HEK293T (cell line): ENCODE data around the gene FSD1.

ENCODE experiments used
- CTCF ChIA-PET: fragments of 350-600 bp; formaldehyde crosslinking; extraction: SDS; loops from one replicate; lab custom pipeline; 2021; ENCODE audit warnings: antibody characterized with exemption, inconsistent platforms; lab: Yijun Ruan, JAX
- POLR2A ChIA-PET: fragments of 350-600 bp; formaldehyde crosslinking; extraction: SDS; loops from one replicate; lab custom pipeline; 2020; ENCODE audit warnings: antibody characterized with exemption, inconsistent platforms; lab: Yijun Ruan, JAX
- DNase-seq: peaks from one replicate; pipeline ENCODE4 v3.0.0; 2012; ENCODE audit warnings: mixed read lengths; ENCODE audit errors: extremely low spot score
- ARNT ChIP-seq: fragments of 450-650 bp; IDR thresholded peaks from 2 replicates; pipeline ENCODE4 v1.6.1; 2017; ENCODE audit warnings: mild to moderate bottlenecking
- BHLHE40 ChIP-seq: fragments of 450-650 bp; IDR thresholded peaks from 2 replicates; pipeline ENCODE4 v1.6.1; 2016; ENCODE audit warnings: mild to moderate bottlenecking, moderate library complexity, borderline replicate concordance
- CTBP1 ChIP-seq: fragments of 450-650 bp; IDR thresholded peaks from 2 replicates; pipeline ENCODE4 v1.6.1; 2016; ENCODE audit warnings: borderline replicate concordance
- ELF4 ChIP-seq: fragments of 450-650 bp; IDR thresholded peaks from 2 replicates; pipeline ENCODE4 v1.6.1; 2017; ENCODE audit warnings: antibody characterized with exemption
- FOXA1 ChIP-seq: fragments of 450-650 bp; IDR thresholded peaks from 2 replicates; pipeline ENCODE4 v1.6.1; 2016; ENCODE audit warnings: mild to moderate bottlenecking
- FOXK2 ChIP-seq: fragments of 450-650 bp; IDR thresholded peaks from 2 replicates; pipeline ENCODE4 v1.6.1; 2016; ENCODE audit warnings: mild to moderate bottlenecking
- FOXM1 ChIP-seq: fragments of 450-650 bp; IDR thresholded peaks from 2 replicates; pipeline ENCODE4 v1.6.1; 2017; ENCODE audit warnings: mild to moderate bottlenecking, borderline replicate concordance
- HDGF ChIP-seq: fragments of 450-650 bp; IDR thresholded peaks from 2 replicates; pipeline ENCODE4 v1.6.1; 2017; ENCODE audit warnings: antibody characterized with exemption, borderline replicate concordance
- L3MBTL2 ChIP-seq: fragments of 450-650 bp; conservative IDR thresholded peaks from 2 replicates; pipeline ENCODE4 v1.6.1; 2016; ENCODE audit warnings: mild to moderate bottlenecking
- LEF1 ChIP-seq: fragments of 450-650 bp; IDR thresholded peaks from 2 replicates; pipeline ENCODE4 v1.6.1; 2017; ENCODE audit warnings: mild to moderate bottlenecking, borderline replicate concordance
- NFRKB ChIP-seq: fragments of 450-650 bp; IDR thresholded peaks from 2 replicates; pipeline ENCODE4 v1.6.1; 2016; ENCODE audit warnings: mild to moderate bottlenecking, moderate library complexity
- SP1 ChIP-seq: fragments of 450-650 bp; IDR thresholded peaks from 2 replicates; pipeline ENCODE4 v1.6.1; 2017
- SUZ12 ChIP-seq: fragments of 450-650 bp; IDR thresholded peaks from 2 replicates; pipeline ENCODE4 v1.6.1; 2016; ENCODE audit warnings: mild to moderate bottlenecking
- TARDBP ChIP-seq: fragments of 450-650 bp; IDR thresholded peaks from 2 replicates; pipeline ENCODE4 v1.6.1; 2016
- ZNF384 ChIP-seq: fragments of 450-650 bp; IDR thresholded peaks from 2 replicates; pipeline ENCODE4 v1.6.1; 2016
- TF ChIP-seq, protein P1 (sequence below): fragments of 450-650 bp; IDR thresholded peaks from 2 replicates; pipeline ENCODE4 v1.6.1; 2016

The FSD1 gene

DNA sequence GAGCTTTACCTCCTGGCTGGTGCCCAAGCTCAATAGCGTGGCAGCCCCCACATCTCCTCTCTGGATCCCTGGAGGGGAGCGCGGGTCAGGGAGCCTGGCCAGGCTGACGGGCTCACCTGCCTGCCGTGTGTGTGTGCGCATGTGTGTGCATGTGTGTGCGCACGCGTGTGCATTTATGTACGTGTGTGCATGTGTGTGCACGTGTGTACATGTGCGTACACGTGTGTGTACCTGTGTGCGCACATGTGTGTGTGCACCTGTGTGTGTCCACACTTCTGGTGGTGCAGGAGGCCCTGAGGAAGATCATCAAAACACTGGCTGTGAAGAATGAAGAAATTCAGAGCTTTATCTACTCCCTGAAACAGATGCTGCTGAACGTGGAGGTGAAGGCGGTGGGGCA lies 1.3 kb downstream of the FSD1 start:
- DNase-seq, result no peak
- ChIA-PET POLR2A (interaction anchor here (0.9 to 4.4 kb wide), 3 partner anchors 32 to 96 kb away, joined by 3 to 16 read pairs (median 3); partner anchors contain the start of gene MPND), CTCF (no interaction called here)
- no peak for TF ChIP-seq FOXA1
- no peak for TF ChIP-seq ELF4
- no peak for TF ChIP-seq ARNT
- no peak for TF ChIP-seq FOXM1
- no peak for TF ChIP-seq L3MBTL2
- TF ChIP-seq, protein P1, sequence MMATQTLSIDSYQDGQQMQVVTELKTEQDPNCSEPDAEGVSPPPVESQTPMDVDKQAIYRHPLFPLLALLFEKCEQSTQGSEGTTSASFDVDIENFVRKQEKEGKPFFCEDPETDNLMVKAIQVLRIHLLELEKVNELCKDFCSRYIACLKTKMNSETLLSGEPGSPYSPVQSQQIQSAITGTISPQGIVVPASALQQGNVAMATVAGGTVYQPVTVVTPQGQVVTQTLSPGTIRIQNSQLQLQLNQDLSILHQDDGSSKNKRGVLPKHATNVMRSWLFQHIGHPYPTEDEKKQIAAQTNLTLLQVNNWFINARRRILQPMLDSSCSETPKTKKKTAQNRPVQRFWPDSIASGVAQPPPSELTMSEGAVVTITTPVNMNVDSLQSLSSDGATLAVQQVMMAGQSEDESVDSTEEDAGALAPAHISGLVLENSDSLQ, result no peak
- no peak for TF ChIP-seq SP1
- no peak for TF ChIP-seq FOXK2

DNA sequence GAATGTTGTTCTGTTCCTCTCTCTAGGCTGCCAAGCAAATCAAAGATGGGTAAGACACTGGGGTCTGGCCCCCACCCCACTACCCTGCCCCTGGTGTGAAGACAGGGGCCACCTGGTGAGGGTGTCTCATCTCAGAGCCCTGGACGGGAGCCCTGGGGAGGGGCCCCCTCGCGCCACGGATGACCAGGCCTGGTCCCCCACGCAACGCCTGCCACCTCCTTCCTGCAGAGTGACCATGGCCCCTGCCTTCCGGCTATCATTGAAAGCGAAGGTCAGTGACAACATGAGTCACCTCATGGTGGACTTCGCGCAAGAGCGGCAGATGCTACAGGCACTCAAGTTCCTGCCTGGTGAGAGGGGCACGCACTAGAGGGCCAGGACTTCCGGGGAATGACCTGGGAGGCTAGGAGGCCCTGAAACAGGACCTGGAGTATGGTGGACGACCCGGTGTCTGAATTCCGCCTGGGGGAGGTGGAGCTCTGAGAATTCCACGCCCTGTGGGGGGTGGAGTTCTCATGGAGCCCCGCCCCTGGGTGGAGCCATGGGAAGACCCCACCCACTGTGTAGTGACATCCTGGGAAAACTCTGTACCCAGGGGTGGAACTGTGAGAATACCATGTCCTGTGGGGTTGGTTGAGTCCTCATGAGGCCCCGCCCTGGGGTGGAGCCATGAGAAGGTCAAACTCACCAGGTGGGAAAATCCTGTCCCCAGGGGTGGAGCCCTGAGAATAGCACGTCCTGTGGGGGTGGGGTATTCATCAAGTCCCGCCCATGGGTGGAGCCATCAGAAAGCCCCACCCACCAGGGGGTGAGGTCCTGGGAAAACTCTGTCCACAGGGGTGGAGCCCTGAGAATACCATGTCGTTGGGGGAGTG lies 6.1 kb downstream of the FSD1 start:
- peak; percentile 48 for TF ChIP-seq SP1
- no peak for TF ChIP-seq HDGF
- TF ChIP-seq L3MBTL2, result no peak
- DNase-seq, result peak; percentile 71
- ChIA-PET POLR2A (no interaction called here), CTCF (no interaction called here)

DNA sequence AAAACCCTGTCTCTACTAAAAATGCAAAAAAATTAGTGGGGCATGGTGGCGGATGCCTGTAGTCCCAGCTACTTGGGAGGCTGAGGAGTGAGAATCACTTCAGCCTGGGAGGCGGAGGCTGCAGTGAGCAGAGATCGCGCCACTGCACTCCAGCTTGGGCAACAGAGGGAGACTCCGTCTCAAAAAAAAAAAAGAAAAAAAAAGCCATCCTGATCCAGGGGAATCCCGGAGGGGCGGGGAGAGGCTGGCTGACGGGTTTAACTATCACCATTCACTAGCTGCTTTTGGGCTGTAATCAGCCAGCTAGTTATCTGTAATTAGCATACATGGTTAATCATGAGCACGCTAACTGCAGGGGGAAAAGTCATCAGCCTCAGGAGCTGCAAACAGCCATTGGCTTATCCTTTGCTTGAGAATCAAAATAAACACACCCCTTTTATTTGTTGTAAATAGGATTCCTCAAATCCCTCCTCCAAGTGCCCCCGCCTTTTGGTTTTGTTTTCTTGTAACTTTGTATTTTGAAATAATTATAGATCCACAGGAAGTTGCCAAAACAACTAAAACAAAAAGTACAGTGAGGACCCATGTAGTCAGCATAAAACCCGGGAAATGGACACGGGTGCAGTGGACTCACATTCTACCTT lies 9.6 kb downstream of the FSD1 start:
- POLR2A ChIA-PET, result interaction anchor here (1.3 kb wide), 1 partner anchor 8 kb away, joined by 4 read pairs; no protein-coding TSS in a partner anchor

DNA sequence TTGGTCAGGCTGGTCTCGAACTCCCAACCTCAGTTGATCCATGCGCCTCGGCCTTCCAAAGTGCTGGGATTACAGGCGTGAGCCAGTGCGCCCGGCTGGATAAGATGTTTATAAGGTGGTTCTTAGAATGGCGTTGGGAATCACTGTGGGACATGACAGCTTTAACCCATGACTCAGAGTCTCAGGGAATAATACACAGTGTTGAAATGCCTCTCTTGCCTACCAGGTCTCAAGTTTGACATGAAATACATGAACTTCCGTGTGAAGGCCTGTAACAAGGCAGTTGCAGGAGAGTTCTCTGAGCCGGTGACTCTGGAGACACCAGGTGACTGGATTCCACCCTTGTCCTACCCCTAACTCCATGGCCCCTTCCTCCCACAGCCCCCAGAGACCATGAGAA lies 12.6 kb downstream of the FSD1 start:
- CTCF ChIA-PET, result no interaction called here
- TF ChIP-seq HDGF (no peak), TARDBP (no peak), FOXA1 (no peak), CTBP1 (no peak)
- TF ChIP-seq, protein P1, result no peak
- POLR2A ChIA-PET, result no interaction called here
- no peak for DNase-seq

More for the DNA sequence above, 9.6 kb downstream of the FSD1 start:
- TF ChIP-seq LEF1, result no peak
- no peak for TF ChIP-seq CTBP1
- no peak for TF ChIP-seq TARDBP
- no peak for TF ChIP-seq BHLHE40
- no peak for TF ChIP-seq SP1
- TF ChIP-seq ZNF384, result no peak
- TF ChIP-seq ARNT, result no peak
- CTCF ChIA-PET, result no interaction called here
- no peak for DNase-seq

DNA sequence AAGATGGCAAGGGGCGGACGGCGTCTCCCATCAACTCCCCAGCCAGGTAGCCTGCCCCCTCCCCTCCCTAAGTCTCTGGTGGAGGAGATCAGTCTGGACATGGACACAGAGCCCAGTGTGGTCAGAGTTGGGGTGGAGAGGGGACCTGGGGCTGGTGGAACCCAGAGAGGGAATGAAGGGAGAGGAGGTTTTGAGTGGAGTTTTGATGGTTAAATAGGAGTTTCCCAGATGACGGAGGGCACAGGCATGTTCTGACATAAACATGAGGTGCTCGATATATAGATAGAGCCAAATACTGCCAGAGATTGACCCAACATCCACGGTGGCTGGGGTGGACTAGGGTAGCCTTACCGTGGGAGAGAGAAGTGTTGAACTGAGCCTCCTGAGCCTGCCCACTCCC lies 14.1 kb downstream of the FSD1 start:
- ChIA-PET CTCF (no interaction called here), POLR2A (interaction anchor here (5.1 kb wide), 1 partner anchor 25 kb away, joined by 34 read pairs; the partner anchor contains the start of gene MPND)
- TF ChIP-seq FOXM1 (no peak), TARDBP (no peak), HDGF (no peak), L3MBTL2 (no peak), NFRKB (no peak), ZNF384 (no peak), LEF1 (no peak), FOXA1 (no peak)
- DNase-seq, result no peak

DNA sequence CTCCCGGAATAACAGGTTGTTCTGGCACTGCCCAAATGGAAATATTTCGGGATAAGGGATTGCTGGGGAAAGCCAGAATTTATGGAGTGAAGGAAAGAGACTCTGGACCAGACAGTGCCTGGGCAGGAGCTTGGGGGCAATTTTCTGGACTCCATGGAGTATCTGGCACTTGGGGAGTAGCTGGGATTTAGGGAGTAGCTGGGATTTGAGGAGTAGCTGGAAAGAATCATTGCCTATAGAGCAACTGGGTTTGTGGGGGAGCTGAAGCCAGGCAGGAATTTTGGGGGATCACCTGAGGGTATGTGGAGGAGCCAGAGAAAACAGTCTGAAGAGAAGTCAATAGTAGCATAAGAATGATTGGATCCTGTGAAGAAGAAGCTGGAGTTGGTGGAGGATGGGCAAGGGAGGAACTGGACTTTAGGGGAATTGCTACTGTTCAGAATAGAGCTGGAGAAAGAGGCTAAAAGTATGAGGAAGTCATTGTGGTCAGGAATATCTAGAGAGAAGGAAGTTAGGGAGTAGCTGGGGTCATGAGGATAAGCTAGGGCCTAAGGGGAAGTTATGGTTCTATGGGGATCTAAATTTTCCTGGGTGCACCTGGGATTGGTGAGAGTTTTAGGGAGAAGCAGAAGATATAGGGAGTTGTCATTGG lies 14.8 kb downstream of the FSD1 start:
- ChIA-PET CTCF (no interaction called here), POLR2A (interaction anchor here (0.7 to 5.1 kb wide), 4 partner anchors 9 to 1522 kb away, joined by 3 to 34 read pairs (median 3); partner anchors contain the start of gene MPND)
- TF ChIP-seq ELF4, result no peak
- no peak for DNase-seq

DNA sequence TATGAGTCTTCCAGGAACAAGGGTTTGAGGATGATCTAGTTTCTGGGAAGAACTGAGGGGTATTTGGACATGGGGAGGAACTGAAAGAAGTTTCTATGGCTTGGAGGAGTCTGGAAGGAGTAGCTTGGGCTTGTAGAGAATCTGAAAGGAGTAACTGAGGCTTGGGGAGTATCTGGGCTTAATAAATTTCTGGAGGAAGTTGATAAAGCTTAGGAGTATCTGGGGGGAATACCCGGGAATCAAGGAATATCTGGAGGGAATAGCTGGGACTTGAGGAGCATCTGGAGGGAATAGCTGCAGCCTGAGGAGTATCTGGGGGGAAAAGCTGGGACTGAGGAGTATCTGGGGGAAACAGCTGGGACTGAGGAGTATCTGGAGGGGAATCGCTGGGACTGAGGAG lies 16.0 kb downstream of the FSD1 start:
- DNase-seq, result no peak
- TF ChIP-seq BHLHE40, result no peak
- no peak for TF ChIP-seq TARDBP
- TF ChIP-seq FOXA1, result no peak
- TF ChIP-seq SUZ12, result no peak
- no peak for TF ChIP-seq ZNF384
- POLR2A ChIA-PET, result interaction anchor here (1.4 to 5.1 kb wide), 2 partner anchors 8 to 23 kb away, joined by 3 to 34 read pairs; partner anchors contain the start of gene MPND
- CTCF ChIA-PET, result interaction anchor here (0.6 kb wide), 1 partner anchor 119 kb away, joined by 3 read pairs; no protein-coding TSS in a partner anchor
